Effector CD8-positive, alpha-beta T cell (primary cell): ENCODE measurements around the gene CFP.

ENCODE experiments used
- DNase-seq: peaks from one replicate; lab custom pipeline; 2025; lab: John Stamatoyannopoulos, UW

The CFP gene

GRCh38 chrX:47574076-47574546, 55.6 kb downstream of the CFP start:
- no peak for DNase-seq

GRCh38 chrX:47573341-47574075, 56.2 kb downstream of the CFP start:
- no peak for DNase-seq
